ENCODE measurements around the gene NR2F2.

Gene NR2F2

DNA sequence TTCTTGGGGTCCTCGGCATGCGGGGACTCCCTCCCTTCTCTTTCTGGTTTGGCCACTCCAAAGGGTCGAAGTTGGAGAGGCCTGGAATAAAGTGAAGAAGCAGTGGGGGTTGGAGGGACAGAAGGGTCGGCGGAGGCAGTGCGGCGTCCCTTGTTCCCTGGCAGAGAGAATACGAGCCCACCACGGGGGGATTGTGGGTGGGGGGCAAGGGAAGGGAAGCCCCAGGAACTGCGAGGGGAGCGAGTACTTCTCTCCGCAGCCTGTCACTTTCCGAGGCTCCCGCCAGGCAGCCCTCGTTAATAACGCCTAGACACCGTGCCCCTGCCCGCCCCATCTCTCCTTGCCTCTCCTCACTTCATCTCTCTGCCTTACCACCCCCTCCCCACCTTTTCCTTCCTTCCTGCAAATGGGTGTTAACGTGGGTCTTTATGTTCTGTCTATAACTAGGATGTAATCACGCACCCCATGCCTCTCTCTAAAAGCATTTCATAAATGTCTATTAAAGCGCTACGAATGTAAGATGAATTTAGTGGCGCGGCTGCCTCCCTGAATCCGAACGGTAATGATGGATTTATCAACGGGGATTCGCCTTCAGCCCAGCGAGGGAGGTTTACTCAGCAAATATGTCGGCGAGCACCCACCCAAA, 13.7 kb downstream of the NR2F2 start:
- DNase-seq, result no peak

GRCh38 chr15:96344706-96345559, 14.4 kb downstream of the NR2F2 start:
- no peak for DNase-seq

GRCh38 chr15:96345560-96346399, 15.3 kb downstream of the NR2F2 start:
- no peak for DNase-seq

DNA sequence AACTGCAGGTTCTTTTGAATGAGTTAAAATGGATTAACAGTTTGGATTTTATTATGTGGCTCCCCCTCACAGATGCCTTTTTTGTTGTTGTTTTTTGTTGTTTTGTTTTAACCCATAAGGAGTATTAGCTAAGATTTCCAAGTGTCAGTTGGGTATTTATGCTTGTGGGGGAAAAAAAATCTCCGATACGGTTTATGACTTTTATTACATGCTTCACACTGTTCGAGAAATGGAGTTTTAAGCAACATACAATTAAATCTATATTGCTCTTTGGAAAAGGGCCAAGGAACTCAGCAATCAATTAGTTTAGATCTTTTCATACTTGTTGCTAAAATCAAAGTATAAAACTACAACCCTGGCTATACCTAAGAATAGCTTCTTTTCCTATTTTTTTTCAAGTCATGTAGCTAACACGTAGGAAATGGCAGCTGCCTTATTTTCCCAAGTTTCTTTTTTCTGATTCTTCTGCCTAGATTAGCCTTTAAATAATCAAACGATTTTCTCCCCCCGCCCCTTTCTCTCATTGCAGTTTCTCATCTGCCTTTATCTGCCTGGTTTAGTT, 16.0 kb downstream of the NR2F2 start:
- DNase-seq, result no peak

GRCh38 chr15:96347181-96348111, 16.9 kb downstream of the NR2F2 start:
- no peak for DNase-seq

DNA sequence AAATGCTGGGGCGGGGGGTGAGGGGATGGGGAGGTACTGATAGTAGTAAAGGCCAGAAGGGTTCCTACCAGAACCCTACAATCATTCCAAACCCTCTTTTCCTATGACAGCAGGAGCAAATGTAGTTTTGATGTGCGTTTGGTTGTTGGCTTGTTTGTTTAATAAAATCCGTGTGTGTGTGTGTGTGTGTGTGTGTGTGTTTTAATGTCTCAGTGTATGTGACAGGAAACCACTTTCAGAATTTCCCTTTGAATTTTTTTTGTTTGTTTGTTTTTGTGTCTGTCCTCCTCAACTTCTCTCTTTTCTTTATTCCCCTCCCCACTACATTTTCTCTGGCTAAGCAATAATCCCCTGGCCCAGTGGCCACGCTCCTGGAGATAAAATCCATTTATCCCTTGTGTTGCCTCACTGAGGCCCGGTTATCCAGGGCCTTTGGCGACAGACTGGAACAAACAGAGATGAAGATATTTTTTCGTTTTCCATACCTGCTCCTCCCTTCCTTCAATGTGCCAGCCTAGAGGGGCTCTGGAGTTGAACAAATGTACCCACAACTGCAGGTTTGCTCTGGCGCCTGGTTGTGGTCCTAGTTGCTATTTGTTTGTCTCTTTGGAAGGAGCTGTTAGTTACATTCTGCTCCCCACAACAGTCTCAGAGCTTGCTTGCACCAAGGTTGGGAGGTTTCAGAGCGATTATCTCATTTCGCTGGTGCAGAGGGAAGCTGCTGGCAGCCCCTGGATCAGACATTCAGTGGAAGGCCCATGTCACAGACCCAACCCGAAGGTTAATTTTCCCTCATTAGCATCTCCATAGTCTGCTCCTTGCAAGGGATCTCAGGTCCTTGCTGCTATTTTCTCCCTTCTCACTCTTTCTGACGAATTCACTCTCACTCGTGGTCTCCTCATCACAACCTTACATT, 17.9 kb downstream of the NR2F2 start:
- DNase-seq, result no peak

GRCh38 chr15:96349034-96349856, 18.7 kb downstream of the NR2F2 start:
- DNase-seq, result no peak

DNA sequence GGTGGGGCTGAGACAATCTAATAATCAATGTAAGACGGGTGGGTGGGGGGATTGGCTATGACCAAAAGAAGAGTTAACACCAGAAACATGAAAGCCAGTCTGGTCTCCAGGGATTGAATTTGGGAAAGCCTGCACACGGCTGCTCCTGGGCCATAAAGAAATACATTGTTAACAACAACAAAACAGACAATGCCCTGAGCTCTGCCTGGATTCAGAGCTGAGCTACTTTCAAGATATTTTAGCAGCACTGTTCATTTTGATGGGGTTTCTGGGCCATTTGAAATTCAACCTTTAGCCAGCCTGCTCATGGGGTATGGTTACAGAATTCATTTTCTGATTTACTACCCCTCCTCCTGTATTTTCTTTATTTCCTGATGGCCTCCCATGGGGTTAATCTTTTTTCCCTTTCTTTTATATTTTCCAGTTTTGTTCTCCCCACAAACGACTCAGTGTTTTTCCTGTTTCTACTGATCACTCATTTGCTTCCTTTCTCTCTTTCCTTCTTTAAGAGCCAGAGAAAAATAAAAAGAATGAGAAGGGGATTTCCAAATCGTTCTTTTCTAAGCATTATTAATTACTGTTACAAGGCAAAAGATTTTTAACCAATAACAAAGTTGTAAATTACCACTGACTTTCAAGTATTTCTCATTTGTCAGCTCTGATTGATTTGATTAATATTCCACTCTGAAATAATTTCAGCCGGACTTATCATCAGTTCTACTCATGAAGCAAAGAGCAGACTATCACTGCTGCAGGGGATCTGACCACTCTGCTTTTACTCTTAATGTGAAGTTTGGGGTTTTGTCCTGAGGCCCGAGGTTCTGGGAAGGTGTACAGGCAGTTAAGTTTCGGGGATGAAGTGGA, 19.6 kb downstream of the NR2F2 start:
- no peak for DNase-seq

GRCh38 chr15:96350934-96351724, 20.6 kb downstream of the NR2F2 start:
- DNase-seq, result no peak

DNA sequence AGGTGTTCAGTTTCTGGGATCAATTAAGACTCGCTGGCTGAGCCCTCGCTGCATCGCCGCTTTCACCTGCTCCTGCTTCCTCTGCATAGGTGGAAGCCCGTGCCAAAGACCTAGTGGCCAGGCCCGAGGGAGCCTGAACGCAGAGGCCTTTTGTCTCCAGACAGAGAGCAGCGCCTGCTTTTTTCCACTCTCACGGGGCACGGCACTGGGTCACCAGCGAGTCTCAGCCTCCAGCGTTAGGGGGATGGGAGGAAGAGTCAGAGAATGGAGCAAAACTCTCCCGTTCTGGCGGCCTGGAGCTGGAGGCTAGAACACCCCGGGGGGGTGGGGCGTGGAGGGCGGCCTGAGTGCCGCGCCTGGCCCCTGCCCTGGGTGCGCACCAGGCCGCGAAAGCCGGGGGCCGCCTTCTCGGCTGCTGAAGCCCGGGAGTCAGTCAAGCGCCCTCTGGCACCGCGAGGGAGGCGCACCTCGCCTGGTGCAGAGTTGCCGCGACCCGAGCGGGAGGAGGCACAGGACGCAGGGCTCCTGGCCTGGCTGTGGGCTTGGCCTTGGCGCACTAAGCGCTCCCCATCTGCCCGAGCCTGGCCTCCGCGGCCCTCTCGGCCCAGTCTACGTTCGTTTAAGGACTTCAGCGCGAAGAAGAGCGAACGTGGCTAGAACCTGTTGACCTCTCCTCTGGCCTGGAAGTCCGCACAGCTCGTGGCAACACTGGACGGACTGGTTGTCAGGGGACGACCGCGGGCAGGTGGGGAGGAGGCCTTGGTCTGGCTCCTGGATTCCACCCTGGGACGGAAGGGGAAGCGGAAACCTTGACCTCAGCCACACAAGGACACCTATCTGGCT, 21.5 kb downstream of the NR2F2 start:
- no peak for DNase-seq

- DNase-seq, result no peak
Observed at GRCh38 chr15:96352604-96353405, 22.3 kb downstream of the NR2F2 start.

DNA sequence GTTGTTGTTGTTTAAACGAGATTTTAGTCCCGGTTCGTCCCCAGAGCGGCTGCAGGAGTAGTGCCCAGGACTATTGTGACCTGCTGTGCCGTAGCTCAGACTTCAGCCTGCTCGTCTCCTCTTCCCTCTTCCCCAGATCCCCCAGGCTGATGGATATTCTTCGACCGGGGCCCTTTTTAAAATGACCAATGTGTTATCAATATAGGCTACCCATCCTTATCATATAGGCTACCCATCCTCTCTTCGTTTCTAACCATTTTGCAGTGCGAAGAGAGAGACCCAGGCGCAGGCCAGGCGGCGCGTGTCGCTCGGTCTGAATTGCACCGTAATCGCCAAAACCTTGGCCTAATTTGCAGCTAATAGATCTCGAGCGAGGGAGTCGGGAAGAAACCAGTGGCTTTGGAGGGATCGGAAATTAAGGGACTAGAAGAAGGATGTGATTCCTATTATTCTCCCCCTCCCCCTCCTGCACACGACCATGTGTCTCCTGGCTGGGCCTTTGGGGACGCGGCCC, 23.0 kb downstream of the NR2F2 start:
- DNase-seq, result no peak

DNA sequence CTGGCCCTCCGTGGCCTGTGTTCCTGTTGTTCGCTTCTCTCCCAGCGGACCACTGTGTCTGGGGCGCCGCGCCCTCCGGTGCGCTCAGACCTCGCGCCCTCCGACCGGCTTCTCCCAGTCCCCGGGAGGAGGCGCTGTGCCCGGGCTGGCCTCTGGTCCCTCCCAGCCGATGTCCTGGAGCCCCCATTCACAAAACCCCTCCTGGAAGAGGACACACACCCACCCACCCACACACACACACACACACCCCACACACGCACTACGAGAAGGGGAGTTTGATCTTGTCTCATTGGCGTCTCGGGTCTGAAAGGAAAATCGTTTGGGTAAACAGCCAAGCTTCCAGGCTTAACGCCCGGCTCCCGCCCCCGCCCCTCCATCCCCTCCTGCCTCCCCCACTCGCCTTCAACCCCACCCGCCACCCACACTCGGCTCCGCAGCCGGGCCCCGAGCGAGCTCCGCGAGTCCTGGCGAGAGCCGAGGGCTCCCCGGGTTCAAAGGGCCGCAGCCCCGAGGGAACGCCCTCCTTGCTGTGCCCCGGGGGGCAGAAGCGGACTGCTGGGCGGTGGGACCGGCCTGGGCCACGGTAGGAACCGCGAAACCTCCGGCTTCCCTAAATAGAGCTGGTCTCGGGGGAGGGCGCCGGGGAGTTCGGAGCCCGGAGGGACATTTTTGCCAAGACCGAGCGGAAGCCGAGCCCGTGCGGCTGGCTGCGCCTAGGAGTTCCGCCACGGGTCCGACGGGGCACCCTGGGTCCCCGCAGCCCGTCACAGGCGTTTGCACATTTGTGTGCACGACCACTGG, 23.6 kb downstream of the NR2F2 start:
- no peak for DNase-seq

DNA sequence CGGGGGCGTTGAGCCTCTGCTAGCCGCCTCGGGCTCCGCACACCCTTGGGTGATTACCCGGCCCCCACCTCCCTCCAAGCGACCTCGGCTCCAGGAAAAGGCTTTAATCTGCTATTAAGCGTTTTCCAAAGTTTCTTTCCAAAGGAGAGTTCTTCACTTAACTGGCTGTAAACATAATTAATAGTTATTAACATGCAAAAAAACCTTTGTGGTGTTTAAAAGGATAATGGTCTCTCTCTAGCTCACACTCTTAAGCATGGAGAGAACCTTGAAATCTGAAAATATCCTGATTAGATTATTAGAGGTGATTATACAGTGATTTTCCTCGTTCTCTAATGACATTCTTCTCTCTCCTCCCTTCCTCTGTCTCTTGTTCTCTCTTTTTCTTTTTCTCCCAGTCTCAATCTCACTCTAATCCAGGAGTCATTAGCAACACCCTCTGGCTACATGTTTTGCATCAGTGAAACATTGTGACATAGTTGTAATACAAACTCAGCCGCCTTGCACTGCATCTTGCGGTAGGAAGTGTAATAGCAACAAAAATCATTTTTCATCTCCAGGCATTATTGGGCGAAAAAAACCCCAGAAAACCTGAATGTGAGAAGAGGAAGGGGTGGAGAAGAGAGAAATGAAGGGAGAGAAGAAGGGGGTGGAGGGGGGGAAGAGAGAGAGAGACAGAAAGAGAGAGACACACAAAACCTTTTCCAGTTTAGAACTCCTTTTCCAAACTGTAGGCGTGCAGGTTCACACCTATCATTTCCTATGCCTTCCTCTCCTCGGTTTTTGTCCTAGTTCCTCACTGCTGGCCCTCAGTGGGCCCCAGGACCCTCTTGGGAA, 24.4 kb downstream of the NR2F2 start:
- no peak for DNase-seq
